Measurements from ENCODE around the gene OR11H6.
"Not testable (repeated sequence)": the region's sequence is repeated elsewhere in the genome, so short reads cannot be mapped to it uniquely, and the experiment has no call there.

OR11H6 gene

DNA sequence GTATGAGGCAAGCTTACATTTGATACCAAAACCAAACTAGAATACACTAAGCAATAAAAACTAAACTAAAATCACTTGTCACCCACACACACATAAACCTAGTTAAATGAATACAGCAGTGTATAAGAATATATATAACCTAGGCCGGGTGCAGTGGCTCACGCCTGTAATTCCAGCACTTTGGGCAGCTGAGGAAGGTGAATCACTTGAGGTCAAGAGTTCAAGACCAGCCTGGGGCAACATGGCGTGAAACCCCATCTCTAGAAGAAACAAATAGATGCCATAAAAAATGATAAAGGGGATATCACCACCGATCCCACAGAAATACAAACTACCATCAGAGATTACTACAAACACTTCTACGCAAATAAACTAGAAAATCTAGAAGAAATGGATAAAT is 40.9 kb downstream of the OR11H6 start:
- not testable (repeated sequence) for DNase-seq

DNA sequence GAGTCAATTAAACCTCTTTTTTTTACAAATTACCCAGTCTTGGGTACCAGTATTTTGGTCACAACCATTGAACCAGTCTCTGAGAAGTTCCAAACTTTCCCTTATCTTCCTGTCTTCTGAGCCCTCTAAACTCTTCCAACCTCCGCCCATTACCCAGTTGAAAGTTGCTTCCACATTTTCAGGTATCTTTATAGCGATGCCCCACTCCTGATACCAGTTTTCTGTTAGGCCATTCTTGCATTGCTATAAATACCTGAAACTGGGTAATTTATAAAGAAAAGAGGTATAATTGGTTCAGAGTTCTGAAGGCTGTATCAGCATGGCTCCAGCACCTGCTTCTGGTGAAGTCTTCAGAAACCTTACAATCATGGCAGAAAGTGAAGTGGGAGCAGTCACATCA is 50.6 kb downstream of the OR11H6 start:
- DNase-seq: no peak

Measured in SHP77 treated with DMSO at 0.1 percent for 48 hours (cell line).